PC-9 (cell line): ENCODE measurements around the gene CAPN13.

Experiments
- CTCF ChIP-seq: fragments of 200-600 bp; sonication (generic); conservative IDR thresholded peaks from 2 replicates; pipeline ENCODE4 v1.6.1; 2017; ENCODE audit warnings: mixed run types, antibody characterized with exemption, mild to moderate bottlenecking, moderate library complexity
- EZH2 ChIP-seq: fragments of 200-600 bp; sonication (generic); IDR thresholded peaks from 2 replicates; pipeline ENCODE4 v1.8.0; 2017; ENCODE audit warnings: antibody characterized with exemption, low read depth

GRCh38 chr2:30769481-30769780, 37.8 kb downstream of the CAPN13 start:
- TF ChIP-seq CTCF (no peak), EZH2 (no peak)
